GM18868 (cell line): ENCODE results near the gene COMMD3.

Experiments used
- ATAC-seq: cut with Tn5 transposase; IDR thresholded peaks from one replicate; pipeline ENCODE4 v1.9.1; 2021; ENCODE audit warnings: mild to moderate bottlenecking, moderate library complexity; ENCODE audit not compliant: unreplicated experiment

COMMD3 gene

GRCh38 chr10:22319547-22319979, 3.4 kb downstream of the COMMD3 start:
- ATAC-seq, result no peak

GRCh38 chr10:22319980-22320558, 3.9 kb downstream of the COMMD3 start:
- no peak for ATAC-seq

GRCh38 chr10:22320591-22321155, 4.5 kb downstream of the COMMD3 start, which contains the start of gene BMI1:
Gene BMI1, plus strand, starts transcription at chr10:22321099. Its CDS starts 5,351 bp downstream, at chr10:22326450.
- peak; percentile 27 for ATAC-seq

GRCh38 chr10:22321156-22321923, 5.2 kb downstream of the COMMD3 start:
- no peak for ATAC-seq

- ATAC-seq, result no peak
Measured at GRCh38 chr10:22321924-22322640, 5.9 kb downstream of the COMMD3 start.

- ATAC-seq, result no peak
Measured at GRCh38 chr10:22322641-22323160, 6.5 kb downstream of the COMMD3 start.

GRCh38 chr10:22323538-22324305, 7.5 kb downstream of the COMMD3 start:
- ATAC-seq, result no peak

- ATAC-seq, result no peak
Measured at GRCh38 chr10:22324413-22324812, 8.2 kb downstream of the COMMD3 start.

GRCh38 chr10:22324893-22325271, 8.7 kb downstream of the COMMD3 start:
- ATAC-seq, result no peak

- ATAC-seq, result peak; percentile 44
Measured at GRCh38 chr10:22325272-22326144, 9.3 kb downstream of the COMMD3 start.

GRCh38 chr10:22326145-22326702, 10.0 kb downstream of the COMMD3 start:
- ATAC-seq, result no peak

GRCh38 chr10:22329150-22329549, 13.0 kb downstream of the COMMD3 start:
- no peak for ATAC-seq

- no peak for ATAC-seq
Measured at GRCh38 chr10:22332116-22332692, 16.0 kb downstream of the COMMD3 start.

- no peak for ATAC-seq
Measured at GRCh38 chr10:22333167-22333974, 17.2 kb downstream of the COMMD3 start.

- no peak for ATAC-seq
Measured at GRCh38 chr10:22333975-22334282, 17.7 kb downstream of the COMMD3 start.

- no peak for ATAC-seq
Measured at GRCh38 chr10:22334414-22335172, 18.4 kb downstream of the COMMD3 start.

- peak; percentile 50 for ATAC-seq
Measured at GRCh38 chr10:22335173-22335933, 19.2 kb downstream of the COMMD3 start.
